ENCODE data around the gene NAXD. TPM values are rescaled to one million over a fixed set of nuclear protein-coding genes. Genes with fewer than 3 reads are reported as not detected.
A peak's percentile ranks its signal among the peaks of the same experiment; 100 is the strongest.

NAXD gene
- total and polyA plus RNA-seq, 8 donors: 17.4 to 56.4 (median 20.8) TPM

GRCh38 chr13:110618167-110618566 lies 2.8 kb downstream of the NAXD start:
- ATAC-seq (no peak), DNase-seq (no peak), FAIRE-seq (no peak)
- H3K27me3 ChIP-seq: no peaks in the 10 kb centered on the region
- peak overlapping the region in 3 of 4 donors; percentile 78 to 94 (median 93) for H3K27ac ChIP-seq
- TF ChIP-seq, protein P1, sequence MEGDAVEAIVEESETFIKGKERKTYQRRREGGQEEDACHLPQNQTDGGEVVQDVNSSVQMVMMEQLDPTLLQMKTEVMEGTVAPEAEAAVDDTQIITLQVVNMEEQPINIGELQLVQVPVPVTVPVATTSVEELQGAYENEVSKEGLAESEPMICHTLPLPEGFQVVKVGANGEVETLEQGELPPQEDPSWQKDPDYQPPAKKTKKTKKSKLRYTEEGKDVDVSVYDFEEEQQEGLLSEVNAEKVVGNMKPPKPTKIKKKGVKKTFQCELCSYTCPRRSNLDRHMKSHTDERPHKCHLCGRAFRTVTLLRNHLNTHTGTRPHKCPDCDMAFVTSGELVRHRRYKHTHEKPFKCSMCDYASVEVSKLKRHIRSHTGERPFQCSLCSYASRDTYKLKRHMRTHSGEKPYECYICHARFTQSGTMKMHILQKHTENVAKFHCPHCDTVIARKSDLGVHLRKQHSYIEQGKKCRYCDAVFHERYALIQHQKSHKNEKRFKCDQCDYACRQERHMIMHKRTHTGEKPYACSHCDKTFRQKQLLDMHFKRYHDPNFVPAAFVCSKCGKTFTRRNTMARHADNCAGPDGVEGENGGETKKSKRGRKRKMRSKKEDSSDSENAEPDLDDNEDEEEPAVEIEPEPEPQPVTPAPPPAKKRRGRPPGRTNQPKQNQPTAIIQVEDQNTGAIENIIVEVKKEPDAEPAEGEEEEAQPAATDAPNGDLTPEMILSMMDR (IDR thresholded peaks at IDR 0.05): no peak
- H3K4me1 ChIP-seq: peaks cover 21 to 40% (median 22%) of the 10 kb centered on the region in 3 donors
- 61 to 64% methylated on average over 8 of the region's 8 CpGs for WGBS, 2 donors
- no peaks in the 10 kb centered on the region for H3K9me3 ChIP-seq
- peaks cover 0 to 4% (median 0%) of the 10 kb centered on the region in 3 donors for H3K36me3 ChIP-seq
- intact Hi-C loops (cut with DNase I): no loop called here
- peak overlapping the region in 1 of 4 donors; percentile 98 for H3K4me3 ChIP-seq

- TF ChIP-seq, protein P1 (IDR thresholded peaks at IDR 0.05): no peak
- no peak for FAIRE-seq
- Histone ChIP-seq H3K27me3 (no peaks in the 10 kb centered on the region), H3K36me3 (peaks cover 0 to 7% (median 0%) of the 10 kb centered on the region in 3 donors), H3K9me3 (no peaks in the 10 kb centered on the region), H3K27ac (peak overlapping the region in 1 of 4 donors; percentile 94), H3K4me3 (no peak overlapping the region), H3K4me1 (peaks cover 21 to 40% (median 22%) of the 10 kb centered on the region in 3 donors)
- ATAC-seq: no peak
- intact Hi-C loops (cut with DNase I): no loop called here
- DNase-seq: no peak
- WGBS, 2 donors: 78 to 82% methylated on average over 9 of the region's 9 CpGs
Observed at GRCh38 chr13:110618780-110619179, 3.4 kb downstream of the NAXD start.

GRCh38 chr13:110620596-110620995 lies 5.3 kb downstream of the NAXD start:
- no peak for ATAC-seq
- no peak for DNase-seq
- Histone ChIP-seq H3K9me3 (no peaks in the 10 kb centered on the region), H3K4me1 (peaks cover 21 to 35% (median 22%) of the 10 kb centered on the region in 3 donors), H3K27me3 (no peaks in the 10 kb centered on the region), H3K4me3 (no peak overlapping the region), H3K27ac (no peak overlapping the region), H3K36me3 (peaks cover 0 to 7% (median 0%) of the 10 kb centered on the region in 3 donors)
- TF ChIP-seq, protein P1 (IDR thresholded peaks at IDR 0.05): no peak
- WGBS, 2 donors: 35 to 36% methylated on average over 2 of the region's 2 CpGs
- intact Hi-C loops (cut with DNase I): no loop called here
- FAIRE-seq: no peak

GRCh38 chr13:110624766-110625756 lies 9.7 kb downstream of the NAXD start:
- WGBS, 2 donors: 83 to 85% methylated on average over 41 of the region's 41 CpGs
- ATAC-seq: peak in 1 of 4 donors; percentile 21
- Histone ChIP-seq H3K27ac (peak overlapping the region in 1 of 4 donors; percentile 12), H3K4me3 (no peak overlapping the region), H3K36me3 (peaks cover 0 to 27% (median 4%) of the 10 kb centered on the region in 3 donors), H3K9me3 (no peaks in the 10 kb centered on the region), H3K27me3 (no peaks in the 10 kb centered on the region), H3K4me1 (peaks cover 0 to 7% (median 0%) of the 10 kb centered on the region in 3 donors)
- DNase-seq: no peak
- TF ChIP-seq, protein P1 (IDR thresholded peaks at IDR 0.05): no peak
- intact Hi-C loops (cut with DNase I): no loop called here
- FAIRE-seq: no peak
